ENCODE measurements around the gene NR1I2. TPM values are rescaled to one million over a fixed set of nuclear protein-coding genes. Genes with fewer than 3 reads are reported as not detected.

Gene NR1I2
- total and polyA plus RNA-seq, 2 donors (not counting 1 experiment from before 2014, with no cell fraction given): 0.03 TPM; not detected in 1

DNA sequence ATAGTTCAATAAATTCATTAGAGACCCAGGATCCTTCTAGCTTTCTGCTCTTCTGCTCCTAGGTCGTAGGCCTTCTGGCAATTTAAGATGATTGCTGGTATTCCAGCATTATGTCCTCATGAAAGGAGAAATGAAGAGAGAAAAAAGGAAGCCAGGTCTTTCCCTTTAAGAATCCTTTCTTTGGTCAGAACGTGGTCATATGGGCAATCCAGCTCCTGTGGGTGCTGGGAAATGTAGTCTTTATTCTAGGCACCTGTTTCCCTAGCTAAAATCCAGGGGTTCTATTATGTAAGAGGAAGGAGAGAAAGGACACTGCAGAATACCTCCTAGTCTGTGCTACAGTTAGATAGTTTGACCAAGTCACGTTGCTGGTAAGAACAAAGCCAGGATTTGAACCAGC lies 35.5 kb upstream of the NR1I2 start:
- Histone ChIP-seq H3K9me3 (ENCODE audit: control insufficient read depth, insufficient read depth, low read depth, low read length) (no peaks in the 10 kb centered on the region), H2AFZ (ENCODE audit: low read length) (no peak overlapping the region), H3K4me3 (replicated peaks in 1 of 4; ENCODE audit: control extremely low read depth in 1 of 4, insufficient read depth in 1 of 4, low read depth in 3 of 4, low read length in 4 of 4) (no peak overlapping the region), H3K36me3 (ENCODE audit: control insufficient read depth, insufficient read depth, low read length) (no peaks in the 10 kb centered on the region), H3K4me1 (ENCODE audit: control insufficient read depth, extremely low read depth, insufficient read depth, low read length) (no peaks in the 10 kb centered on the region), H3K79me2 (ENCODE audit: control insufficient read depth, insufficient read depth, low read length) (no peaks in the 10 kb centered on the region), H4K20me1 (ENCODE audit: control insufficient read depth, extremely low read depth, insufficient read depth, low read length) (no peaks in the 10 kb centered on the region), H3K4me2 (ENCODE audit: extremely low read depth, insufficient read depth, low read length) (no peak overlapping the region), H3K27ac (ENCODE audit: insufficient read depth, low read length) (no peak overlapping the region), H3K27me3 (ENCODE audit: control insufficient read depth, insufficient read depth, low read length) (no peaks in the 10 kb centered on the region), H3K9ac (ENCODE audit: insufficient read depth, low read length) (no peak overlapping the region)
- TF ChIP-seq, protein P1, sequence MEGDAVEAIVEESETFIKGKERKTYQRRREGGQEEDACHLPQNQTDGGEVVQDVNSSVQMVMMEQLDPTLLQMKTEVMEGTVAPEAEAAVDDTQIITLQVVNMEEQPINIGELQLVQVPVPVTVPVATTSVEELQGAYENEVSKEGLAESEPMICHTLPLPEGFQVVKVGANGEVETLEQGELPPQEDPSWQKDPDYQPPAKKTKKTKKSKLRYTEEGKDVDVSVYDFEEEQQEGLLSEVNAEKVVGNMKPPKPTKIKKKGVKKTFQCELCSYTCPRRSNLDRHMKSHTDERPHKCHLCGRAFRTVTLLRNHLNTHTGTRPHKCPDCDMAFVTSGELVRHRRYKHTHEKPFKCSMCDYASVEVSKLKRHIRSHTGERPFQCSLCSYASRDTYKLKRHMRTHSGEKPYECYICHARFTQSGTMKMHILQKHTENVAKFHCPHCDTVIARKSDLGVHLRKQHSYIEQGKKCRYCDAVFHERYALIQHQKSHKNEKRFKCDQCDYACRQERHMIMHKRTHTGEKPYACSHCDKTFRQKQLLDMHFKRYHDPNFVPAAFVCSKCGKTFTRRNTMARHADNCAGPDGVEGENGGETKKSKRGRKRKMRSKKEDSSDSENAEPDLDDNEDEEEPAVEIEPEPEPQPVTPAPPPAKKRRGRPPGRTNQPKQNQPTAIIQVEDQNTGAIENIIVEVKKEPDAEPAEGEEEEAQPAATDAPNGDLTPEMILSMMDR (conservative IDR thresholded peaks at IDR 0.05 in 1 of 2, IDR thresholded peaks at IDR 0.05 in 1 of 2; ENCODE audit: low read depth in 1 of 2, low read length in 2 of 2): no peak
- no peak for TF ChIP-seq EZH2 (IDR thresholded peaks at IDR 0.05; ENCODE audit: low read length, missing control alignments)
- no peak for DNase-seq (ENCODE audit: low read depth in 2 of 2)

DNA sequence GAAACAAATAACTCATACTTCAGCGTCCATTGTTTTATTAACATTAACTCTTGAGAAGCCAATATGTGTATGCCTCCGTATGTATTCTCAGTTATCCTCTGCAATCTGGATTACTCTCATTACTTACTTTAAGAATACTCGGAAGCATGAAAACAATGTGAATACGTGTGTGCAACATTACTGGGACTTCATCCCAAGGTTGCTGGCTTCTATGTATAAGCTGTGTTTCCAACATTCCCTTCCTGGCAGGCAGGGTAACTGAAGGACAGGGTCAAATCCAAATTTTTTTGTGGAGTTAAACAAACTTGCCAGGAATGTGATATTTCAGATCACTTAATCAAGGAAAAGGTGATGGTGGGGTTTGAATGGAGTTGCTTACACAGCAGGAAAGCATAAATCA lies 34.5 kb upstream of the NR1I2 start:
- no peak overlapping the region for H2AFZ ChIP-seq (ENCODE audit: low read length)
- TF ChIP-seq, protein P1 (conservative IDR thresholded peaks at IDR 0.05 in 1 of 2, IDR thresholded peaks at IDR 0.05 in 1 of 2; ENCODE audit: low read depth in 1 of 2, low read length in 2 of 2): no peak
- TF ChIP-seq EZH2 (IDR thresholded peaks at IDR 0.05; ENCODE audit: low read length, missing control alignments): no peak
- no peaks in the 10 kb centered on the region for H3K79me2 ChIP-seq (ENCODE audit: control insufficient read depth, insufficient read depth, low read length)
- H3K9ac ChIP-seq (ENCODE audit: insufficient read depth, low read length): no peak overlapping the region
- no peaks in the 10 kb centered on the region for H3K27me3 ChIP-seq (ENCODE audit: control insufficient read depth, insufficient read depth, low read length)
- no peaks in the 10 kb centered on the region for H3K36me3 ChIP-seq (ENCODE audit: control insufficient read depth, insufficient read depth, low read length)
- H3K4me3 ChIP-seq (replicated peaks in 1 of 4; ENCODE audit: control extremely low read depth in 1 of 4, insufficient read depth in 1 of 4, low read depth in 3 of 4, low read length in 4 of 4): no peak overlapping the region
- H4K20me1 ChIP-seq (ENCODE audit: control insufficient read depth, extremely low read depth, insufficient read depth, low read length): no peaks in the 10 kb centered on the region
- no peak overlapping the region for H3K27ac ChIP-seq (ENCODE audit: insufficient read depth, low read length)
- H3K4me1 ChIP-seq (ENCODE audit: control insufficient read depth, extremely low read depth, insufficient read depth, low read length): no peaks in the 10 kb centered on the region
- no peak overlapping the region for H3K4me2 ChIP-seq (ENCODE audit: extremely low read depth, insufficient read depth, low read length)
- H3K9me3 ChIP-seq (ENCODE audit: control insufficient read depth, insufficient read depth, low read depth, low read length): no peaks in the 10 kb centered on the region
- no peak for DNase-seq (ENCODE audit: low read depth in 2 of 2)

DNA sequence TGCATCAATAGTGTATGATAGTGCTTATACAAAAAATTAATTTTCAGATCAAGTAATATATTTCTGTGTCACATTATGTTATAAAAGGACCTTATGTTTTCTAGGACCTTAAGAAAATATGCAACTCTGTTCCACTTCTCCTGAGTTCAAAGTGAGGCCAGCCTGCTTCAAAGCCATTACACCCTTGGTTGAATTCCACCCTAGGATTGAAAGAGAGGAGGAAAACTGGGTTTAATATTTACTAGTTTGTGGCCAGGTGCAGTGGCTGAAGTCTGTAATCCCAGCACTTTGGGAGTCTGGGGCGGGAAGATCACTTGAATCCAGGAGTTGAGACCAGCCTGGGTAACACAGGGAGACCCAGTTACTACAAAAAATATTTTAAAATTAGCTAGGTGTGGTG lies 32.9 kb upstream of the NR1I2 start:
- no peak for DNase-seq (ENCODE audit: low read depth in 2 of 2)
- Histone ChIP-seq H3K4me1 (ENCODE audit: control insufficient read depth, extremely low read depth, insufficient read depth, low read length) (no peaks in the 10 kb centered on the region), H3K27me3 (ENCODE audit: control insufficient read depth, insufficient read depth, low read length) (no peaks in the 10 kb centered on the region), H3K36me3 (ENCODE audit: control insufficient read depth, insufficient read depth, low read length) (no peaks in the 10 kb centered on the region), H2AFZ (ENCODE audit: low read length) (no peak overlapping the region), H3K9me3 (ENCODE audit: control insufficient read depth, insufficient read depth, low read depth, low read length) (no peaks in the 10 kb centered on the region), H3K9ac (ENCODE audit: insufficient read depth, low read length) (no peak overlapping the region), H3K4me2 (ENCODE audit: extremely low read depth, insufficient read depth, low read length) (no peak overlapping the region), H3K79me2 (ENCODE audit: control insufficient read depth, insufficient read depth, low read length) (no peaks in the 10 kb centered on the region), H3K4me3 (replicated peaks in 1 of 4; ENCODE audit: control extremely low read depth in 1 of 4, insufficient read depth in 1 of 4, low read depth in 3 of 4, low read length in 4 of 4) (no peak overlapping the region), H3K27ac (ENCODE audit: insufficient read depth, low read length) (no peak overlapping the region), H4K20me1 (ENCODE audit: control insufficient read depth, extremely low read depth, insufficient read depth, low read length) (no peaks in the 10 kb centered on the region)
- TF ChIP-seq EZH2 (IDR thresholded peaks at IDR 0.05; ENCODE audit: low read length, missing control alignments): no peak
- TF ChIP-seq, protein P1 (conservative IDR thresholded peaks at IDR 0.05 in 1 of 2, IDR thresholded peaks at IDR 0.05 in 1 of 2; ENCODE audit: low read depth in 1 of 2, low read length in 2 of 2): no peak

All from fibroblast of lung (primary cell).